Measurements from ENCODE around the gene TSPAN7.

GRCh38 chrX:38552721-38553120, 8.6 kb upstream of the TSPAN7 start:
- TF ChIP-seq ZNF274 (IDR thresholded peaks at IDR 0.05; ENCODE audit: low read depth, low read length) = no peak
- no peak for TF ChIP-seq YY1 (IDR thresholded peaks at IDR 0.05; ENCODE audit: insufficient read depth, insufficient read length)
- TF ChIP-seq SUZ12 (IDR thresholded peaks at IDR 0.05; ENCODE audit: extremely low read depth, insufficient read depth, insufficient read length) = no peak
